MV-4-11 (cell line): ENCODE results near the gene KRT86.
"Not testable (repeated sequence)": the region's sequence is repeated elsewhere in the genome, so short reads cannot be mapped to it uniquely, and the experiment has no call there.

ENCODE experiments used
- DNase-seq: peaks from one replicate; lab custom pipeline; 2025; lab: John Stamatoyannopoulos, UW

Gene KRT86

DNA sequence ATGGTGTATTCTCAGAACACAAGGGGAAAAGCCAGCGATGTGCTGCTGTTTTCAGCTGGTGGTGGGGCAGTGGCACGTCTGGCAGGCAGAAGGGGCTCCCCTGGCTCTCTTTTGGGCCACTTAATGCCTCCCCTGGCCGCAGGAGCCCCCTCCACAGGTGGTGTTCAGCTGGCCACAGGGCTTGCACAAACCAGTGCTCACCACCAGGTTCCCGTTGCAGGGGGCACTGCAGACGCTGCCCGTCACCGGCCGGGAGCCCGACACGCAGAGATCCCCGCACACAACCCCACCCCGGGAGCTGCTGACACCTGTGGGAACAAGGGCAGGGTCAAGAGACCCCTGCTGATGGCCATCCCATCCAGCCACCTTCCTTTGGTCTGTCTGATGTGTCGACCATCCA is 40.1 kb downstream of the KRT86 start:
- no peak for DNase-seq

DNA sequence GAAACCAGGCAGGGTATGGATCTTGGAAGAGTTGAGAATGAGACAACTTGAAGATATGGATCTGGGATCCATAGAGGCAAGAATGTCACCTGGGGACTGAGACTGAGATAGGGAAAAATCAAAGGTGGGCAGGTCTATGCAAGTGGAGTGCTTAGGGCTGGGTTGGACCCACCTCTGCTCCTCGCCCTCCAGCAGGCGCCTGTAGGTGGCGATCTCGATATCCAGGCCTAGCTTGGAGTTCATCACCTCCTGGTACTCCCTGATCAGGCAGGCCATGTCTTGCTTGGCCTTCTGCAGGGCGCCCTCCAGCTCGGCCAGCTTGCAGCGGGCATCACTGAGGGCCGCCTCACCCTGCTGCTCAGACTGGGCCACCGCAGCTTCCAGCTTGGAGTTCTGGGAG is 41.3 kb downstream of the KRT86 start:
- not testable (repeated sequence) for DNase-seq

DNA sequence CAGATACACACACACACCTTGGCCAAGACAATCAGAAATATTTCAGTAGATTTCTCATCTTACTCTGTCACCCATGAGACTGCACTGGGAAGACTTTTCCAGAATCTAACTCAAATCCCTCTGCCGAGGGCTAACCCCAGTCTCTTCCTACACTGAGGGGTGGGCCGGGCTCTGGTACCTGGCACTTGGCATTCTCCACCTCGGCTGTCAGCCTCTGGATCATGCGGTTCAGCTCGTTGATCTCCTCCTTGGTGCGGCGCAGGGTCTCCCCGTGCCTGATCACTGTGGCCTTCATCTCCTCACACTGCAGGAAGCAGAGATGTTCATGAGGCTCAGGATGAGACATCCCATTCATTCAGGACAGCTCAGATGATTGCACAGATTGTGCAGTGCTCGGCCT is 41.8 kb downstream of the KRT86 start:
- DNase-seq = no peak

GRCh38 chr12:52316701-52317100 is 42.3 kb downstream of the KRT86 start:
- no peak for DNase-seq

DNA sequence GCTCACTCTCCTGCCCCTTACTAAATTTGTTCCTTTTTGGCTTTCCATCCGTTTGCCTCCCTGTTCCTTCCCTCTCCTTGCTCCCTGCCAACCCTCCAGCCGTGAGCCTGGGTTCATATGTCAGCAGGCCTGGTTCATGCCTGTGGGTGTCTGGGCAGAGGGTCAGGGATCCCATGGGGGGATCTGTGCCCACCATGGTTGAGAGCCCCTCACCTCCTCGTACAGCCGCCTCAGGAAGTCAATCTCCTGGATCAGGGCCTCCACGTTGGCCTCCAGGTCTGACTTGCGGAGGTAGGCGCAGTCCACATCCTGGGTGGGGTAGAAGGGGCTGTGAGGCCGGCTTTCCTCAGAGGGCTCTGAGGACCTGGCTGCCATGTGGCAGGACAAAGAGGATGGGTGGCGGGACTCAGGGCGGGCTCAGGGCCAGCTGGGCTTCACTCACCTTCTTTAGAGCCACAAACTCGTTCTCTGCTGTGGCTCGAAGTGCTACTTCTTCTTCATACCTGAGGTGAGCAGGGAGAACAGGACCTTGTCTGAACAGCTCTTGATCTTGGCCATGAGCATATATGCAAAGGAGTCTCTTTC is 43.1 kb downstream of the KRT86 start:
- no peak for DNase-seq

- no peak for DNase-seq
Measured at GRCh38 chr12:52318241-52318990, 44.0 kb downstream of the KRT86 start.

GRCh38 chr12:52319097-52319496 is 44.7 kb downstream of the KRT86 start:
- DNase-seq = no peak

- no peak for DNase-seq
Measured at GRCh38 chr12:52320784-52321400, 46.4 kb downstream of the KRT86 start, which contains the start of gene KRT83. KRT83 (minus strand) TSS chr12:52321398; CDS start chr12:52321335, 63 bp downstream.

- DNase-seq = no peak
Measured at GRCh38 chr12:52321418-52321817, 47.0 kb downstream of the KRT86 start.

- DNase-seq = no peak
Measured at GRCh38 chr12:52322069-52322468, 47.6 kb downstream of the KRT86 start.

DNA sequence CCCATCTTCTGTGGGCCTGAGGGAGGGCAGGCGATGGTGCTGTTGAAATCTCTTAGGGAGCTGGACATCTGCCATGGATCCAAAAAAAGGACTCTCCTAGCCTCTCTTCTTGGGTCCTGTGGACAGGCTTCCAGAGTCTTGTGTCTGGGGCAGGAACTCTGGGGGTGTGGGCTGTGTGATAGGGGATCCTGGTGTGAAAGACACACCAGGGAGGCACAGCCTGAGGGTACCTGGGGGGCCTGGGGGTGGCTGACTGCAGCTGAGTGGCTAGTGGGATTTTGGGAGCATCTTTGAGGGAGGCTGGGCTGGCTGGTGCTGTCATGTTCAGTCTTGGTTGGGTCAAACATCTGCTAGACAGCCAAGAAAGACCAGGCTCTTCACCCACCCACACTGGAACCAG is 48.6 kb downstream of the KRT86 start:
- no peak for DNase-seq

GRCh38 chr12:52323416-52324152 is 49.1 kb downstream of the KRT86 start:
- DNase-seq = no peak

GRCh38 chr12:52324153-52324444 is 49.7 kb downstream of the KRT86 start:
- no peak for DNase-seq

- peak; percentile 86 for DNase-seq
Measured at GRCh38 chr12:52327052-52327829, 52.8 kb downstream of the KRT86 start.

DNA sequence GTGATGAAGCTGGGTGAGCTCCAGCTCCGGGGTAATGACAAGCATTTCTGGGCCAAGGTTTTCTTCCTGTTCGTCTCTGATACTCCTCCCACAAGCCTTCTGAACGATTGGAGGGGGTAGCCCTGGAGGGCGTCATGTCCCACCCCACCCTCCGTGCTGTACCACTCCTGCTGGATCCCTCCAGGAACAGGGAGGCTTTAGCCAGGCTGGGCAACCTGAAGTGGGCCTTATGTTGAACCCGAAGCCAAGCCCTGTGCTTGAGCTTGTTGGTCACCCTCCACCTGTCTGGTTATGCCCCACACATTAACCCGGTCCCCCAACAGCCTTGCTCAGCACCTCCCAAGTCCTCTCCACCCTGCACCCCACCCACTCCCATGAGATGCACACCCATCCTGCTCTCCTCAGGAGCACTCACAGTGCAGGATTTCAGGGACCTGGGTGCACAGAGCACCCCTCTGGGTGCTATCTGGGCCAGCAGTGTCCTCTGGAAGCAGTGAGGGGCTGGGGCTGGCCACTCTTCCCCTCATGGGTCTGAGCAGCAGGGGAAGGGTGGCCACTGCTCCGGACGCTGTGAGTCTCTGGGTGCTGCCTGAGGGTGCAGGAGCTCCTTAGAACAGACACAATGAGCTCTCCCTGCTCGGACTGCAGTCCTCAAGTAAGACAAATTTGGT is 53.5 kb downstream of the KRT86 start:
- DNase-seq = no peak

- DNase-seq = no peak
Measured at GRCh38 chr12:52331039-52331438, 56.6 kb downstream of the KRT86 start.

DNA sequence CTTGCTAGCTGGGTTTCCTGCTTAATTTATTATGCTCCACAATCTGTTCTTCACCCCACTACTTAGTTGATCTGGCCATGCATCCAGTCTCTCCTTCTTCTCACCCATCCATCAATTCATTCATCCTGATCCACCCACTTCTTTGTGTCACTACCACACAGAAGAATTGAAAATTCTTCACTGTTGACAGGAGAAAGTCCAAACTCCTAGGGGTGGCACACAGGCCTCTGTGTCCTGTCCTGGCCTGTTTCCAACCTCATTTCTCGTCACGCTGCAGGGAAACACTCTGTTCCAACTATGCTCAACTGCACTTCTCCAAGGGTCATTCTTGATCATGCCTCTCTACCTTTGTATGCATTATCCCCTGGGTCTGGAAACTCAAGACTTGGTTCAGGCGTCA is 57.4 kb downstream of the KRT86 start:
- DNase-seq = no peak

- DNase-seq = no peak
Measured at GRCh38 chr12:52332381-52332780, 57.9 kb downstream of the KRT86 start.

GRCh38 chr12:52333321-52333720 is 58.9 kb downstream of the KRT86 start:
- no peak for DNase-seq

DNA sequence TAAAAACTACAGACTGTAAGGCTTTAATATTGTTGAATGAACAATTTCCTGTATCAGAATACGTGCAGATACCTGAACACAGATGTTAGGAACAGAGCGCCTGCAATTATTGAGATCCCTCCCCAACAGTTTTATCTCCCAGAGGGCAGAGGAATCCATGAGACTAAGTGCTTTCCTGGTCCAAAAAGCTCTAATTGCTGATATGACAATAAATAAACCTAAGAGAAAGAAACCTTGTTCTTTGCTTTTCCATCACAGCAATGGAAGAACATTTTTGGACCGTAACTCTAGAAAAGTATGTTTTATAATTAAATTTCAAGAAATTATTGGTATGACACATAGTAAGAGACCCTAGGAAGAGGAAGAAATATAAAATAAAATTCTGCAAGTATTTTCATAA is 59.7 kb downstream of the KRT86 start:
- no peak for DNase-seq

- no peak for DNase-seq
Measured at GRCh38 chr12:52335598-52336262, 61.3 kb downstream of the KRT86 start.
